Kidney (tissue), 14 donors: Measurements from ENCODE around the gene MYMK. TPM values are rescaled to one million over a fixed set of nuclear protein-coding genes. Genes with fewer than 3 reads are reported as not detected.

Experiments
- DNase-seq, 5 donors: peaks; one replicate each; pipeline ENCODE4 v3.0.0-alpha.2; 2013 to 2020
- FAIRE-seq: peaks from 2 replicates; lab custom pipeline; 2012; peaks lifted over from hg19 to GRCh38; lab: Jason Lieb, UNC
- H3K27ac ChIP-seq, 2 donors: one replicate each; pipeline ENCODE4 v1.7.0; 2013; ENCODE audit warnings: low read depth in 2 of 2, low read length in 2 of 2, inconsistent platforms in 1 of 2
- H3K27me3 ChIP-seq: one replicate; pipeline ENCODE4 v1.7.1; 2013; ENCODE audit warnings: low read length, inconsistent platforms; ENCODE audit not compliant: control insufficient read depth, insufficient read depth
- H3K36me3 ChIP-seq, 3 donors: one replicate each; pipeline versions ENCODE4 v1.7.0 to v1.7.1; 2013; ENCODE audit warnings: low read length in 3 of 3, control low read depth in 1 of 3, inconsistent platforms in 1 of 3; ENCODE audit not compliant: insufficient read depth in 3 of 3, control insufficient read depth in 2 of 3
- H3K4me1 ChIP-seq, 3 donors: one replicate each; pipeline versions ENCODE4 v1.7.0 to v1.7.1; 2013; ENCODE audit warnings: low read length in 3 of 3, inconsistent platforms in 1 of 3, low read depth in 1 of 3; ENCODE audit not compliant: control insufficient read depth in 2 of 3, insufficient read depth in 2 of 3
- H3K4me3 ChIP-seq, 3 donors: one replicate each; pipeline versions ENCODE4 v1.7.0 to v1.8.1; 2013; ENCODE audit warnings: low read length in 3 of 3, control low read depth in 1 of 3, inconsistent platforms in 1 of 3
- H3K9ac ChIP-seq, 3 donors: one replicate each; pipeline versions ENCODE4 v1.7.0 to v1.7.1; 2013; ENCODE audit warnings: low read length in 3 of 3, control low read depth in 1 of 3, inconsistent platforms in 1 of 3
- H3K9me3 ChIP-seq, 3 donors: one replicate each; pipeline versions ENCODE4 v1.7.0 to v1.7.1; 2013; ENCODE audit warnings: low read length in 3 of 3, control low read depth in 1 of 3, inconsistent platforms in 1 of 3; ENCODE audit not compliant: control insufficient read depth in 2 of 3, insufficient read depth in 1 of 3
- CTCF ChIP-seq: IDR thresholded peaks from 3 replicates; pipeline ENCODE4 v1.5.1; 2012; ENCODE audit warnings: mild to moderate bottlenecking, moderate library complexity, borderline replicate concordance; ENCODE audit not compliant: insufficient read depth; ENCODE audit errors: extremely low read depth
- intact Hi-C: fragments of 100-400 bp; cut with DNase I; formaldehyde crosslinking; loops from one replicate; pipeline ENCODE4 v1.11.1; 2022
- polyA plus RNA-seq: library from polyadenylated mRNA; stranded (reverse); fragments of 350-450 nt; fragmentation: Illumina TruSeq; extraction: RNeasy Lipid Tissue Mini Kit (QIAGEN cat#74804); gene quantifications from one replicate; pipeline ENCODE4 v1.2.3, GENCODE V29; 2014; ENCODE audit warnings: low read depth, low replicate concordance; ENCODE audit not compliant: insufficient read depth
- total RNA-seq: library from RNA; stranded (reverse); fragmentation: NEBNext Ultra II Directional; extraction: Animal tissue kit (Norgen Biotek cat#: 25700); gene quantifications from one replicate; pipeline ENCODE4 v1.2.1, GENCODE V29; 2021
- donor health status: control.
- donor health status: control.
- donor health status: control.
- donor health status: control.
- donor health status: control.
- donor health status: DM: yes; HTN: yes; CAD: no.
- donor health status: Normal renal cell carcinoma (clear cell type).

The MYMK gene
- total and polyA plus RNA-seq, 2 donors from 2014 or later: not detected

GRCh38 chr9:133563291-133563796 lies 38.6 kb upstream of the MYMK start:
- Histone ChIP-seq H3K27ac (peak overlapping the region in 1 of 2 donors; percentile 11), H3K36me3 (no peaks in the 10 kb centered on the region), H3K4me3 (no peak overlapping the region), H3K4me1 (peaks cover 0 to 15% (median 0%) of the 10 kb centered on the region in 3 donors), H3K9me3 (no peaks in the 10 kb centered on the region), H3K27me3 (no peaks in the 10 kb centered on the region), H3K9ac (no peak overlapping the region)
- FAIRE-seq (no peak), DNase-seq (peak in 2 of 5 donors; percentile 40 to 64)
- intact Hi-C loops: no loop called here
- no peak for TF ChIP-seq CTCF

GRCh38 chr9:133562611-133563290 lies 38.0 kb upstream of the MYMK start:
- Histone ChIP-seq H3K27me3 (no peaks in the 10 kb centered on the region), H3K27ac (peak overlapping the region in 1 of 2 donors; percentile 11), H3K9me3 (no peaks in the 10 kb centered on the region), H3K9ac (no peak overlapping the region), H3K4me3 (no peak overlapping the region), H3K36me3 (no peaks in the 10 kb centered on the region), H3K4me1 (peaks cover 0 to 16% (median 0%) of the 10 kb centered on the region in 3 donors)
- intact Hi-C loops: no loop called here
- DNase-seq (no peak), FAIRE-seq (no peak)
- no peak for TF ChIP-seq CTCF

GRCh38 chr9:133561976-133562554 lies 37.3 kb upstream of the MYMK start:
- intact Hi-C loops: no loop called here
- Histone ChIP-seq H3K27ac (no peak overlapping the region), H3K27me3 (no peaks in the 10 kb centered on the region), H3K36me3 (no peaks in the 10 kb centered on the region), H3K9ac (no peak overlapping the region), H3K4me1 (peaks cover 0 to 22% (median 0%) of the 10 kb centered on the region in 3 donors), H3K9me3 (no peaks in the 10 kb centered on the region), H3K4me3 (no peak overlapping the region)
- TF ChIP-seq CTCF: no peak
- FAIRE-seq: no peak
- no peak for DNase-seq
